Ishikawa (cell line): Measurements from ENCODE around the gene MPC2.

ENCODE experiments used
- CEBPB ChIP-seq: IDR thresholded peaks from 2 replicates; pipeline ENCODE4 v1.6.1; 2012
- EGR1 ChIP-seq: IDR thresholded peaks from 2 replicates; pipeline ENCODE4 v1.6.1; 2012
- EP300 ChIP-seq: IDR thresholded peaks from 2 replicates; pipeline ENCODE4 v1.6.1; 2012; ENCODE audit warnings: borderline replicate concordance
- FOXM1 ChIP-seq: IDR thresholded peaks from 2 replicates; pipeline ENCODE4 v1.6.1; 2012; ENCODE audit warnings: low read depth, borderline replicate concordance
- RAD21 ChIP-seq: IDR thresholded peaks from 2 replicates; pipeline ENCODE4 v1.6.1; 2012; ENCODE audit warnings: low read depth
- TAF1 ChIP-seq: IDR thresholded peaks from 2 replicates; pipeline ENCODE4 v1.6.1; 2012; ENCODE audit warnings: low read depth, mild to moderate bottlenecking
- TCF12 ChIP-seq: IDR thresholded peaks from 2 replicates; pipeline ENCODE4 v1.6.1; 2012; ENCODE audit warnings: low read depth
- YY1 ChIP-seq: IDR thresholded peaks from 2 replicates; pipeline ENCODE4 v1.6.1; 2012; ENCODE audit warnings: low read depth
- ZBTB7A ChIP-seq: IDR thresholded peaks from 2 replicates; pipeline ENCODE4 v1.6.1; 2012; ENCODE audit warnings: low read depth
- TF ChIP-seq, protein P1 (sequence below): IDR thresholded peaks from 2 replicates; pipeline ENCODE4 v1.6.1; 2012; ENCODE audit warnings: low read depth, mild to moderate bottlenecking
- TF ChIP-seq, protein P2 (sequence below): IDR thresholded peaks from 2 replicates; pipeline ENCODE4 v1.6.1; 2012
- TF ChIP-seq, protein P3 (sequence below): IDR thresholded peaks from 2 replicates; pipeline ENCODE4 v1.6.1; 2012

DNA sequence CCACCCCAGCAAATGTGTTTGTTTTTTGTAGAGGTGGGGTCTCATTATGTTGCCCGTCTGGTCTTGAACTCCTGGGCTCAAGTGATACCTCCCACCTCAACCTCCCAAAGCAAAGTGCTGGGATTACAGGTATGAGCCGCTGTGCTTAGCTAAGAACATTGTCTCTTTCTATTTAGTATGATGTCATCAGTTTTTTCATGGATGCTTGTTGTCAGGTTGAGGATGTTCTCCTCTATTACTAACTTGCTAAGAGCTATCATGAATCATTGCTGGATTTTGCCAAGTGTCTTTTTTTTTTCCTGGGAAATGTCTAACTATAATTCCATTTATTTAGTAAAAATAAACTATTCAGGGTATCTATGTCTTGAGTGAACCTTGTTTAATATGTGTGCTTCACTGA lies 19.0 kb upstream of the MPC2 start:
- TF ChIP-seq CEBPB = no peak
- TF ChIP-seq TAF1 = no peak
- no peak for TF ChIP-seq TCF12
- TF ChIP-seq, protein P1, sequence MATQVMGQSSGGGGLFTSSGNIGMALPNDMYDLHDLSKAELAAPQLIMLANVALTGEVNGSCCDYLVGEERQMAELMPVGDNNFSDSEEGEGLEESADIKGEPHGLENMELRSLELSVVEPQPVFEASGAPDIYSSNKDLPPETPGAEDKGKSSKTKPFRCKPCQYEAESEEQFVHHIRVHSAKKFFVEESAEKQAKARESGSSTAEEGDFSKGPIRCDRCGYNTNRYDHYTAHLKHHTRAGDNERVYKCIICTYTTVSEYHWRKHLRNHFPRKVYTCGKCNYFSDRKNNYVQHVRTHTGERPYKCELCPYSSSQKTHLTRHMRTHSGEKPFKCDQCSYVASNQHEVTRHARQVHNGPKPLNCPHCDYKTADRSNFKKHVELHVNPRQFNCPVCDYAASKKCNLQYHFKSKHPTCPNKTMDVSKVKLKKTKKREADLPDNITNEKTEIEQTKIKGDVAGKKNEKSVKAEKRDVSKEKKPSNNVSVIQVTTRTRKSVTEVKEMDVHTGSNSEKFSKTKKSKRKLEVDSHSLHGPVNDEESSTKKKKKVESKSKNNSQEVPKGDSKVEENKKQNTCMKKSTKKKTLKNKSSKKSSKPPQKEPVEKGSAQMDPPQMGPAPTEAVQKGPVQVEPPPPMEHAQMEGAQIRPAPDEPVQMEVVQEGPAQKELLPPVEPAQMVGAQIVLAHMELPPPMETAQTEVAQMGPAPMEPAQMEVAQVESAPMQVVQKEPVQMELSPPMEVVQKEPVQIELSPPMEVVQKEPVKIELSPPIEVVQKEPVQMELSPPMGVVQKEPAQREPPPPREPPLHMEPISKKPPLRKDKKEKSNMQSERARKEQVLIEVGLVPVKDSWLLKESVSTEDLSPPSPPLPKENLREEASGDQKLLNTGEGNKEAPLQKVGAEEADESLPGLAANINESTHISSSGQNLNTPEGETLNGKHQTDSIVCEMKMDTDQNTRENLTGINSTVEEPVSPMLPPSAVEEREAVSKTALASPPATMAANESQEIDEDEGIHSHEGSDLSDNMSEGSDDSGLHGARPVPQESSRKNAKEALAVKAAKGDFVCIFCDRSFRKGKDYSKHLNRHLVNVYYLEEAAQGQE = no peak
- TF ChIP-seq EP300 = no peak
- TF ChIP-seq RAD21 = no peak
- TF ChIP-seq, protein P2, sequence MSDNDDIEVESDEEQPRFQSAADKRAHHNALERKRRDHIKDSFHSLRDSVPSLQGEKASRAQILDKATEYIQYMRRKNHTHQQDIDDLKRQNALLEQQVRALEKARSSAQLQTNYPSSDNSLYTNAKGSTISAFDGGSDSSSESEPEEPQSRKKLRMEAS = no peak
- TF ChIP-seq YY1 = no peak
- no peak for TF ChIP-seq ZBTB7A
- TF ChIP-seq, protein P3, sequence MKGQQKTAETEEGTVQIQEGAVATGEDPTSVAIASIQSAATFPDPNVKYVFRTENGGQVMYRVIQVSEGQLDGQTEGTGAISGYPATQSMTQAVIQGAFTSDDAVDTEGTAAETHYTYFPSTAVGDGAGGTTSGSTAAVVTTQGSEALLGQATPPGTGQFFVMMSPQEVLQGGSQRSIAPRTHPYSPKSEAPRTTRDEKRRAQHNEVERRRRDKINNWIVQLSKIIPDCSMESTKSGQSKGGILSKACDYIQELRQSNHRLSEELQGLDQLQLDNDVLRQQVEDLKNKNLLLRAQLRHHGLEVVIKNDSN = no peak
- TF ChIP-seq FOXM1 = no peak
- no peak for TF ChIP-seq EGR1
